Transverse colon (tissue), 3 donors: ENCODE data around the gene ZBTB20.

Experiments used
- EP300 ChIP-seq: sonication (generic); formaldehyde crosslinking; IDR thresholded peaks from one replicate; pipeline ENCODE4 v1.6.1; 2017; ENCODE audit warnings: antibody characterized with exemption, low read depth
- POLR2AphosphoS5 ChIP-seq, 3 donors: sonication (generic); formaldehyde crosslinking; IDR thresholded peaks; one replicate each; pipeline ENCODE4 v1.6.1; 2016; ENCODE audit warnings: antibody characterized with exemption in 3 of 3

- TF ChIP-seq POLR2AphosphoS5 (IDR thresholded peaks at IDR 0.05) (no peak), EP300 (no peak)
Measured at GRCh38 chr3:114680299-114680698, 466.8 kb downstream of the ZBTB20 start.
